PC-3 (cell line): ENCODE results near the gene MTF2.

Experiments used
- EZH2 ChIP-seq: fragments of 300-600 bp; sonication (generic); IDR thresholded peaks from one replicate; pipeline ENCODE4 v1.6.1; 2017; ENCODE audit warnings: antibody characterized with exemption, mild to moderate bottlenecking, low read length; ENCODE audit not compliant: unreplicated experiment
- TF ChIP-seq, protein P1 (sequence below): fragments of 300-600 bp; sonication (generic); conservative IDR thresholded peaks from 2 replicates; pipeline ENCODE4 v1.5.1; 2017; ENCODE audit warnings: antibody characterized with exemption, low read depth, mild to moderate bottlenecking, low read length

DNA sequence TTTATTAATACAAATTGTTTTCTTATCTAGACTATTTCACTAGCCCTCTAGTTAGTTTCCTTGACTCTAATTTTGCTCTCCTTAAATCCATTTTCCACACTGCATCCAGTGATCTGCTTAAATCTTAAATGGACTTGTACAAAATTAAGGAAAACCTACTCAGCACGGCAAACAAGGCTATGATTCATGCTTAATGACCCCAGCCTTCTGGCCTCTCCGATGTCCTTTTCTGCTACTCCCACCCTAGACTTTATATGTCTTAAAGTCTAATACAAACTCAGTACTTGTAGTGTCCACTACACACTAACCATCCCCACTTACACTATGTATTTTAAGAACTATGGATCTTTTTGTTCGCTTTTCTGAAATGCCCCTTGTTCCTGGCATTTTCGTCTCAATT lies 98.9 kb downstream of the MTF2 start:
- TF ChIP-seq, protein P1, sequence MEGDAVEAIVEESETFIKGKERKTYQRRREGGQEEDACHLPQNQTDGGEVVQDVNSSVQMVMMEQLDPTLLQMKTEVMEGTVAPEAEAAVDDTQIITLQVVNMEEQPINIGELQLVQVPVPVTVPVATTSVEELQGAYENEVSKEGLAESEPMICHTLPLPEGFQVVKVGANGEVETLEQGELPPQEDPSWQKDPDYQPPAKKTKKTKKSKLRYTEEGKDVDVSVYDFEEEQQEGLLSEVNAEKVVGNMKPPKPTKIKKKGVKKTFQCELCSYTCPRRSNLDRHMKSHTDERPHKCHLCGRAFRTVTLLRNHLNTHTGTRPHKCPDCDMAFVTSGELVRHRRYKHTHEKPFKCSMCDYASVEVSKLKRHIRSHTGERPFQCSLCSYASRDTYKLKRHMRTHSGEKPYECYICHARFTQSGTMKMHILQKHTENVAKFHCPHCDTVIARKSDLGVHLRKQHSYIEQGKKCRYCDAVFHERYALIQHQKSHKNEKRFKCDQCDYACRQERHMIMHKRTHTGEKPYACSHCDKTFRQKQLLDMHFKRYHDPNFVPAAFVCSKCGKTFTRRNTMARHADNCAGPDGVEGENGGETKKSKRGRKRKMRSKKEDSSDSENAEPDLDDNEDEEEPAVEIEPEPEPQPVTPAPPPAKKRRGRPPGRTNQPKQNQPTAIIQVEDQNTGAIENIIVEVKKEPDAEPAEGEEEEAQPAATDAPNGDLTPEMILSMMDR = no peak
- TF ChIP-seq EZH2 = no peak
